Mesothelial cell of epicardium (in vitro differentiated cells): Measurements from ENCODE around the gene ADORA2B. TPM values are rescaled to one million over a fixed set of nuclear protein-coding genes. Genes with fewer than 3 reads are reported as not detected.
"Not testable (repeated sequence)": the region's sequence is repeated elsewhere in the genome, so short reads cannot be mapped to it uniquely, and the experiment has no call there.

Experiments
- DNase-seq, 2 experiments: peaks; one replicate each; pipeline ENCODE4 v3.0.0; 2021; ENCODE audit warnings: low spot score in 2 of 2; ENCODE audit not compliant: unreplicated experiment in 2 of 2
- H3K27ac Mint-ChIP-seq: 2 replicates; pipeline ENCODE4 v1.8.0; 2021; ENCODE audit warnings: mixed read lengths
- H3K27me3 Mint-ChIP-seq: 2 replicates; pipeline ENCODE4 v1.8.0; 2021; ENCODE audit warnings: low read depth, mixed read lengths
- H3K36me3 Mint-ChIP-seq: 2 replicates; pipeline ENCODE4 v1.8.0; 2021; ENCODE audit warnings: mixed read lengths
- H3K4me1 Mint-ChIP-seq: 2 replicates; pipeline ENCODE4 v1.8.0; 2021; ENCODE audit warnings: mixed read lengths
- H3K4me3 Mint-ChIP-seq: 2 replicates; pipeline ENCODE4 v1.8.0; 2021; ENCODE audit warnings: mild to moderate bottlenecking, moderate library complexity, mixed read lengths
- H3K9me3 Mint-ChIP-seq: 2 replicates; pipeline ENCODE4 v1.8.0; 2021; ENCODE audit warnings: mixed read lengths
- total RNA-seq: library from RNA; stranded (reverse); gene quantifications from 3 replicates; pipeline ENCODE4 v1.2.1, GENCODE V29; 2021
- TF ChIP-seq, protein P1 (sequence below): fragments of 200-600 bp; sonication (generic); IDR thresholded peaks from one replicate; pipeline ENCODE4 v1.5.0; 2021; ENCODE audit warnings: antibody characterized with exemption; ENCODE audit not compliant: unreplicated experiment

The ADORA2B gene
- total RNA-seq, 1 donor from 2014 or later, result 4.6 TPM

DNA sequence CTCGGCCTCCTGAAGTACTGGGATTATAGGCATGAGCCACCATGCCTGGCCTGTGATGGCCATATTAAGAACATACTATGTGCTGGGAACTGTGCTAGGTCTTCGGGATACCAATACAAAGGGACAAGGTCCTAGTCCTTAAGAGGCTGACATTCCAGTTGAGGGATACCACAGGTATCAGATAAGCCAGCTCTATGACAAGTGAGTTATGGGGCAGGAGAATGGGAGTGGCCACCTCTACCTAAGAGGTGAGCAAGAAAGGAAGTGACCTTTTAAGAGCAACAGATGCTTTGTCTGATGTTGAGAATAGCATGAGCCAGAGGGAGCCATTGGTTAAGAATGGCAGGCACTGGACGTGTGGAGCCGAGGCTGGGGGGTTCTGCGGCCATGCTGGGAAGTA, 27.0 kb downstream of the ADORA2B start:
- Mint-ChIP-seq H3K9me3 (no peaks in the 10 kb centered on the region), H3K4me1 (peaks cover 11% of the 10 kb centered on the region), H3K27ac (no peak overlapping the region), H3K4me3 (no peak overlapping the region), H3K27me3 (no peaks in the 10 kb centered on the region), H3K36me3 (peaks cover 14% of the 10 kb centered on the region)
- DNase-seq, result no peak
- TF ChIP-seq, protein P1, sequence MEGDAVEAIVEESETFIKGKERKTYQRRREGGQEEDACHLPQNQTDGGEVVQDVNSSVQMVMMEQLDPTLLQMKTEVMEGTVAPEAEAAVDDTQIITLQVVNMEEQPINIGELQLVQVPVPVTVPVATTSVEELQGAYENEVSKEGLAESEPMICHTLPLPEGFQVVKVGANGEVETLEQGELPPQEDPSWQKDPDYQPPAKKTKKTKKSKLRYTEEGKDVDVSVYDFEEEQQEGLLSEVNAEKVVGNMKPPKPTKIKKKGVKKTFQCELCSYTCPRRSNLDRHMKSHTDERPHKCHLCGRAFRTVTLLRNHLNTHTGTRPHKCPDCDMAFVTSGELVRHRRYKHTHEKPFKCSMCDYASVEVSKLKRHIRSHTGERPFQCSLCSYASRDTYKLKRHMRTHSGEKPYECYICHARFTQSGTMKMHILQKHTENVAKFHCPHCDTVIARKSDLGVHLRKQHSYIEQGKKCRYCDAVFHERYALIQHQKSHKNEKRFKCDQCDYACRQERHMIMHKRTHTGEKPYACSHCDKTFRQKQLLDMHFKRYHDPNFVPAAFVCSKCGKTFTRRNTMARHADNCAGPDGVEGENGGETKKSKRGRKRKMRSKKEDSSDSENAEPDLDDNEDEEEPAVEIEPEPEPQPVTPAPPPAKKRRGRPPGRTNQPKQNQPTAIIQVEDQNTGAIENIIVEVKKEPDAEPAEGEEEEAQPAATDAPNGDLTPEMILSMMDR, result no peak

- Mint-ChIP-seq H3K4me1 (peaks cover 10% of the 10 kb centered on the region), H3K4me3 (no peak overlapping the region), H3K36me3 (peaks cover 14% of the 10 kb centered on the region), H3K27ac (no peak overlapping the region), H3K9me3 (no peaks in the 10 kb centered on the region), H3K27me3 (no peaks in the 10 kb centered on the region)
- DNase-seq, result no peak
- TF ChIP-seq, protein P1, result no peak
Observed at GRCh38 chr17:15972497-15972951, 27.6 kb downstream of the ADORA2B start.

- H3K27ac Mint-ChIP-seq, result no peak overlapping the region
- H3K27me3 Mint-ChIP-seq, result no peaks in the 10 kb centered on the region
- TF ChIP-seq, protein P1, result no peak
- peaks cover 18% of the 10 kb centered on the region for H3K36me3 Mint-ChIP-seq
- no peak overlapping the region for H3K4me3 Mint-ChIP-seq
- DNase-seq, result no peak
- H3K9me3 Mint-ChIP-seq, result no peaks in the 10 kb centered on the region
- peaks cover 10% of the 10 kb centered on the region for H3K4me1 Mint-ChIP-seq
Observed at GRCh38 chr17:15973016-15973415, 28.1 kb downstream of the ADORA2B start.

GRCh38 chr17:15973834-15974233, 28.9 kb downstream of the ADORA2B start:
- DNase-seq, result no peak
- Mint-ChIP-seq H3K9me3 (no peaks in the 10 kb centered on the region), H3K4me1 (peaks cover 10% of the 10 kb centered on the region), H3K36me3 (peaks cover 20% of the 10 kb centered on the region), H3K27ac (no peak overlapping the region), H3K4me3 (no peak overlapping the region), H3K27me3 (no peaks in the 10 kb centered on the region)
- TF ChIP-seq, protein P1, result no peak

DNA sequence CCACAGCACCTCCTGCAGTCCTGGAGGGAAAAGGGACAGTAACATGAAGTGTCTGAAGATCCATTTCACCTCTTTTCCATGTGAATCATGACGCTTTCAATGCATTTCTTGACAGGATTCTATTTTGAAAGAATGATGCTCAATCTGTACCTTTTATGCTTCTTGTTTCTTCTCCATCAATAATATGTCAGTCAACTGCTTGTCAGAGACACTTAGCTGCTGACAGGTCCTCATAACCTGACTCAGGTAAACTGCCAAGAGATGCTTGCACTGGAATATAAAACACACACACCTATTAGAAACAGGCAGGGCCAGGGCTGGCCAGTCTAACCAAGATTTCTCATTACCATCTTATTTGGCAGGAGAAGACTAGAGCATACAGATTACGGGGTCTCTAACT, 33.0 kb downstream of the ADORA2B start:
- Mint-ChIP-seq H3K4me1 (no peaks in the 10 kb centered on the region), H3K27me3 (no peaks in the 10 kb centered on the region), H3K4me3 (no peak overlapping the region), H3K36me3 (peaks cover 41% of the 10 kb centered on the region), H3K27ac (no peak overlapping the region), H3K9me3 (peaks cover 6% of the 10 kb centered on the region)
- TF ChIP-seq, protein P1, result no peak
- DNase-seq, result no peak

- Mint-ChIP-seq H3K4me1 (no peaks in the 10 kb centered on the region), H3K27me3 (no peaks in the 10 kb centered on the region), H3K36me3 (peaks cover 43% of the 10 kb centered on the region), H3K27ac (no peak overlapping the region), H3K4me3 (no peak overlapping the region), H3K9me3 (peaks cover 6% of the 10 kb centered on the region)
- DNase-seq, result no peak
- TF ChIP-seq, protein P1, result no peak
Observed at GRCh38 chr17:15978606-15979005, 33.7 kb downstream of the ADORA2B start.

DNA sequence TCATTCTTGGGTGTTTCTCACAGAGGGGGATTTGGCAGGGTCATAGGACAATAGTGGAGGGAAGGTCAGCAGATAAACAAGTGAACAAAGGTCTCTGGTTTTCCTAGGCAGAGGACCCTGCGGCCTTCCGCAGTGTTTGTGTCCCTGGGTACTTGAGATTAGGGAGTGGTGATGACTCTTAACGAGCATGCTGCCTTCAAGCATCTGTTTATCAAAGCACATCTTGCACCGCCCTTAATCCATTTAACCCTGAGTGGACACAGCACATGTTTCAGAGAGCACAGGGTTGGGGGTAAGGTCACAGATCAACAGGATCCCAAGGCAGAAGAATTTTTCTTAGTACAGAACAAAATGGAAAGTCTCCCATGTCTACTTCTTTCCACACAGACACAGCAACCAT, 34.1 kb downstream of the ADORA2B start:
- DNase-seq, result not testable (repeated sequence)

More for the DNA sequence above, 34.1 kb downstream of the ADORA2B start:
- H3K27me3 Mint-ChIP-seq, H3K4me1 Mint-ChIP-seq, H3K27ac Mint-ChIP-seq, H3K9me3 Mint-ChIP-seq, H3K4me3 Mint-ChIP-seq: not testable (repeated sequence)
- H3K36me3 Mint-ChIP-seq, result peaks cover 46% of the 10 kb centered on the region
